GM21423 (cell line): Measurements from ENCODE around the gene FXYD2.
"Not testable (repeated sequence)": the region's sequence is repeated elsewhere in the genome, so short reads cannot be mapped to it uniquely, and the experiment has no call there.

Experiments
- ATAC-seq: cut with Tn5 transposase; IDR thresholded peaks from one replicate; pipeline ENCODE4 v1.9.1; 2021; ENCODE audit warnings: mild to moderate bottlenecking, moderate library complexity; ENCODE audit not compliant: unreplicated experiment

The FXYD2 gene

GRCh38 chr11:117822074-117823033, 2.2 kb downstream of the FXYD2 start:
- ATAC-seq, result no peak

GRCh38 chr11:117821431-117821830, 3.1 kb downstream of the FXYD2 start:
- no peak for ATAC-seq

- ATAC-seq, result no peak
Measured at GRCh38 chr11:117820516-117820915, 4.0 kb downstream of the FXYD2 start.

GRCh38 chr11:117820071-117820470, 4.5 kb downstream of the FXYD2 start:
- no peak for ATAC-seq

GRCh38 chr11:117819096-117820040, 5.2 kb downstream of the FXYD2 start:
- ATAC-seq, result no peak

GRCh38 chr11:117818041-117818873, 6.3 kb downstream of the FXYD2 start:
- ATAC-seq, result peak; percentile 21

GRCh38 chr11:117817368-117818040, 7.0 kb downstream of the FXYD2 start:
- ATAC-seq, result peak; percentile 18

GRCh38 chr11:117816846-117817367, 7.6 kb downstream of the FXYD2 start:
- no peak for ATAC-seq

GRCh38 chr11:117816151-117816741, 8.3 kb downstream of the FXYD2 start:
- no peak for ATAC-seq

- ATAC-seq, result peak; percentile 50
Measured at GRCh38 chr11:117815262-117815803, 9.2 kb downstream of the FXYD2 start.

- ATAC-seq, result peak; percentile 42
Measured at GRCh38 chr11:117814766-117815261, 9.7 kb downstream of the FXYD2 start.

GRCh38 chr11:117814204-117814765, 10.3 kb downstream of the FXYD2 start:
- ATAC-seq, result peak; percentile 8

- not testable (repeated sequence) for ATAC-seq
Measured at GRCh38 chr11:117810056-117810451, 14.5 kb downstream of the FXYD2 start.

GRCh38 chr11:117809236-117810055, 15.1 kb downstream of the FXYD2 start:
- ATAC-seq, result peak; percentile 80

GRCh38 chr11:117808784-117809183, 15.8 kb downstream of the FXYD2 start:
- ATAC-seq, result no peak

GRCh38 chr11:117807482-117808327, 16.8 kb downstream of the FXYD2 start:
- no peak for ATAC-seq

- no peak for ATAC-seq
Measured at GRCh38 chr11:117806846-117807245, 17.7 kb downstream of the FXYD2 start.
